ENCODE measurements around the gene UST.
"Not testable (repeated sequence)": the region's sequence is repeated elsewhere in the genome, so short reads cannot be mapped to it uniquely, and the experiment has no call there.

The UST gene

GRCh38 chr6:148898376-148899014, 151.7 kb downstream of the UST start:
- no peak for DNase-seq (ENCODE audit: low spot score)

GRCh38 chr6:148904896-148905870, 158.4 kb downstream of the UST start:
- DNase-seq (ENCODE audit: low spot score) = peak; percentile 69

- peak; percentile 70 for DNase-seq (ENCODE audit: low spot score)
Measured at GRCh38 chr6:148905901-148906300, 159.1 kb downstream of the UST start.

GRCh38 chr6:148906386-148906785, 159.6 kb downstream of the UST start:
- no peak for DNase-seq (ENCODE audit: low spot score)

GRCh38 chr6:148907573-148907972, 160.7 kb downstream of the UST start:
- no peak for DNase-seq (ENCODE audit: low spot score)

- DNase-seq (ENCODE audit: low spot score) = no peak
Measured at GRCh38 chr6:148912252-148912651, 165.4 kb downstream of the UST start.

- no peak for DNase-seq (ENCODE audit: low spot score)
Measured at GRCh38 chr6:148915810-148916209, 169.0 kb downstream of the UST start.

GRCh38 chr6:148916485-148916884, 169.7 kb downstream of the UST start:
- DNase-seq (ENCODE audit: low spot score) = not testable (repeated sequence)

GRCh38 chr6:148924226-148925012, 177.6 kb downstream of the UST start:
- no peak for DNase-seq (ENCODE audit: low spot score)

GRCh38 chr6:148925701-148926100, 178.9 kb downstream of the UST start:
- no peak for DNase-seq (ENCODE audit: low spot score)

- DNase-seq (ENCODE audit: low spot score) = no peak
Measured at GRCh38 chr6:148926478-148926877, 179.6 kb downstream of the UST start.

- peak; percentile 52 for DNase-seq (ENCODE audit: low spot score)
Measured at GRCh38 chr6:148927586-148927985, 180.8 kb downstream of the UST start.

GRCh38 chr6:148928811-148929210, 182.0 kb downstream of the UST start:
- no peak for DNase-seq (ENCODE audit: low spot score)

- no peak for DNase-seq (ENCODE audit: low spot score)
Measured at GRCh38 chr6:148932208-148932607, 185.4 kb downstream of the UST start.

- DNase-seq (ENCODE audit: low spot score) = no peak
Measured at GRCh38 chr6:148932731-148933130, 185.9 kb downstream of the UST start.

GRCh38 chr6:148934539-148934938, 187.7 kb downstream of the UST start:
- peak; percentile 46 for DNase-seq (ENCODE audit: low spot score)

GRCh38 chr6:148934961-148935360, 188.1 kb downstream of the UST start:
- DNase-seq (ENCODE audit: low spot score) = peak; percentile 43

GRCh38 chr6:148935705-148936435, 189.0 kb downstream of the UST start:
- no peak for DNase-seq (ENCODE audit: low spot score)

GRCh38 chr6:148943451-148943850, 196.6 kb downstream of the UST start:
- DNase-seq (ENCODE audit: low spot score) = no peak

- DNase-seq (ENCODE audit: low spot score) = no peak
Measured at GRCh38 chr6:148944608-148945007, 197.8 kb downstream of the UST start.

GRCh38 chr6:148945301-148946021, 198.6 kb downstream of the UST start:
- no peak for DNase-seq (ENCODE audit: low spot score)
